OCI-M2 (cell line): Measurements from ENCODE around the gene PTPRN2.

Experiments used
- DNase-seq: peaks from one replicate; lab custom pipeline; 2025; ENCODE audit not compliant: unreplicated experiment; lab: John Stamatoyannopoulos, UW

PTPRN2 gene

DNA sequence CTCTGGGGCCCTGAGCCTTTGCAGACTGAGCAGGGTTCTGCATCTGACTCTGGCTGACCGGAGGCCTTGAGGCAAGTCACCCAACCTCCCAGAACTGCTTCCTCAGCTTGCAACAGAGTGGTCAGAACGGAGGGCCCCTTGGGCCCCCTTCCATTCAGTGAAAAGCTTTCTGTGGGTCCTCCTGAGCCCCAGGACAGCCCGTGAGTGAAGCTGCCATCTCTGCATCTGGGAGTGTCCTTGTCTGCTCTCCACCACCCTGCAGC lies 1026.2 kb downstream of the PTPRN2 start:
- DNase-seq: no peak

DNA sequence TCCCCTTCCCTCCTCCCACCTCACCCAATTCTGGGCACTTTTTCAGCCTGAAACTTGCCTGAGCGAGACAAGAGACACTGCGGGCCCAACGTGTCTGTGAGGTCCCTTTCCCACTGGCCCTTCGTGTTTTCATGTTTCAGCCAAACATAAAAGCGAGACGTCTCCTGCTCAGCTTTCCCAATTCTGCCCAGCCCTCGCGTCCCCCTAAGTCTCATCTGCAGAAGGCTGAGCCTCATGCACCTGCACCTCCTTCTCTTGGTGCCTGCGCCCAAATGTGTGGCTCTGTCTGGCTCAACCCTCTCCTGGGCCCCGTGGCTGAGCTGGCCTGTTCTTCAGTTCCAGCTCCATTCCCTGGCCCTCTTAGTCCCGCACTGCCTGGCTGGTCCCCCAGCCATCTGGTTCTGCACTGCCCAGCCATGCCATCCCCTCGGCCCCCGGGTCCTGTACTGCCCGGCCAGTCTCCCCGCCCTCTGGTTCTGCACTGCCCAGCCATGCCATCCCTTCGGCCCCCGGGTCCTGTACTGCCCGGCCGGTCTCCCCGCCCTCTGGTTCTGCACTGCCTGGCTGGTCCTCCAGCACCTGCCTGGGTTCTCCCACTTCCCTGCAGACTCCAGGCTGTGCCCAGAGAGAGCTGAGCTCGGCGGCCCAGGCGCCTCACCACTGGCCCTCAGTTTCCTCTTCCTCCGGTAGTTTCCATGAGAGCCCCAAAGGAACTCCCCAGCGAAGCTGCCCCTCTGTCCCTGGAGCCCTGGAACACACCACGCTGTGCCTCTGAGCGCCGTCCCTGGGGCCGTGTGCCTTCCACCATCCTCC lies 1026.7 kb downstream of the PTPRN2 start:
- DNase-seq: no peak

DNA sequence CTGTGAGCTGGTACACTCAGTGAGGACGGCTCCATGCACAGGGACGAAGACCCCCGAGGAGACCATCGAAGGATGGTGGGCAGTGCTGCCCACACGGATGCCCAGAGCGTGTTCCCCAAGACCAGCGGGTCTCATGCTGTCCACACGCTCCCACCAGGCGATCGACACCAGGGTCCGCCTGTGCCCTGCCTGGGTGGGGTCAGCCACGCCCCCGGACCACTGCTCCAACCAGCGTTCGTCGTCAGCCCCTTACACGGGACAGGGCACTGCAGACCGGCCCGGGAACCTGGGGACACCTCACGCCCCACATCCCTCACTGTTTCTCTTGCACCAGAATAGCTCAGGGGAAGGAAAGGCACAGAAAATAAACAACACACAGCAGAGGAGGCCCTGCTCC lies 1027.4 kb downstream of the PTPRN2 start:
- no peak for DNase-seq

DNA sequence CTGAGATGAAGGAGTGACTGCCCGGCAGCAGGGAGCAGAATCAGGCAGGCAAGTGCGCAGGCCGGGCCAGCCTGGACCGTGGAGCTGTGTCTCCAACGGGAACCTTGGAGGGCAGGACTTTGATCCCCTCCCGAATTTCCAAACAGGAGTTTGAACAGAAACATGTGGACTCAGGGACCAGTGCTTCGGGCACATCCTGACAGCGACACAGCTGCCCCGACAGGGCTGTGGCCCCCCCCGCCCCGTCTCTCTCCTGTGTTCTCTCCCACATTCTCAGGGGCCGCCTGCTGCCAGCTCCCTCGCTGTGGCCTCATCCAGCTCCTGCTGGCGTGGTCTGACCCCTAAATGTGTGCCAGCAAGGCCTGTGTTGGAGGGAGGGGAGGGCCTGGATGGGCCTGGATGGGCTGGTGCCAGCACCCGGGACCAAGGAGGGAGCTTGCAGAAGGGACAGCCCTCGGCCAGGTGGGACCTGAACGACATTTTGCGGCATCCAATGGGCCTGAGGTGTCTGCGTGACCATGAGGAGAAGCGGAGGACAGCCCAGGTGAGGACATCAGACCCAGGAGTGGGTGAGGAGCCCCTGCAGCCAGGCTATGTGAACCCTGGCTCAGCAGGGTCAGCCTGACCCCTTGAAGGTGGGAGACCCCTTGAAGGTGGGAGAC lies 1027.9 kb downstream of the PTPRN2 start:
- no peak for DNase-seq

DNA sequence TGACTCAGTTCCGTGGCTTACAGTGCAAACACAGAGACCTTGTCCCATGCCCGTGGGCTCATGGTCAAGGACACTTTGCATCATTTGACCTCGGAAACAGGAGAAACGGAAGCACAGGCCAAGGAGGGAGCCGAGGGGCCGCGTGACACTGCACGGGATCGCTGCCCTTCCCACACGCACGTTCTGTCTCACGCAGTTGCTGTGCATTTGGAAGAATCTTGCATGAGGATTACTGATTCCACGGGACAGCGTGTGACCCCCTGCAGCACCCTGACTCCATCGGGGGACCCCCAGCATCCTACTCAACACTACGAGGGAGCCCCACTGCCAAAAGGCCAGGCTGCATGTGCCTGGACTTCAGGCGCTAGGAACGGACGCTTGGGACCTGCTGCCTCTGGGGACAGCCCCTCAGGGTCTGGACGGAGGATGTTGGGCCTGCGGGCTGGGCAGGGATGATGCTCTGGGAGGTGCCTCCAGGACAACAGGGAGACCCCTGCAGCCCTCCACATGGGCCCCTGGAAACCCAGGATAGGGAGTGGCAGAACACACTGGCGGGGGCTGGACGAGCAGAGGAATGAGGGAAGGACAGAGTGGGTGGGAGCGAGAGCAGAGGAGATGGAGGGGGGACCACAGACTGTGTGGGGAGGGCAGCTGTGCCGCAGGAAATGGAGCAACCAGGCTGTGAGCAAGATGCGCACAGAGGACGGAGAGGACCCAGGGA lies 1028.6 kb downstream of the PTPRN2 start:
- DNase-seq: no peak

DNA sequence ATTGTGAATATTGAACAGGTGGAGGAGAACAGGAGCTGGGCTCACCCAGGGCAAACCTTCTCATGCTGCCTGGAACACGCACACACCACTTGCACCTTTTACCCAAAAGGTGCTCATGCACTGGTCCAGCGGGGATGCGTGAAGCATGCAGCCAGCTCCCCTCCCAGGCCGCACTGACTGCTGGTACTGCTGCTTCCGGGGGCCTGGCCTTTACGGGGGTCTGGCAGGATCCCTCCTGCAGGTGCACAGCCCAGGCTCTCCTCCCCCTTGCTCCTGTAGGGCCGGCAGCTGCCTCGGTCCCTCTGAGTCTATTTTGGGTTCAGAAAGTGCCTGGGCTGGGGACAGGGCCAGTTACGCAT lies 1029.1 kb downstream of the PTPRN2 start:
- no peak for DNase-seq

DNA sequence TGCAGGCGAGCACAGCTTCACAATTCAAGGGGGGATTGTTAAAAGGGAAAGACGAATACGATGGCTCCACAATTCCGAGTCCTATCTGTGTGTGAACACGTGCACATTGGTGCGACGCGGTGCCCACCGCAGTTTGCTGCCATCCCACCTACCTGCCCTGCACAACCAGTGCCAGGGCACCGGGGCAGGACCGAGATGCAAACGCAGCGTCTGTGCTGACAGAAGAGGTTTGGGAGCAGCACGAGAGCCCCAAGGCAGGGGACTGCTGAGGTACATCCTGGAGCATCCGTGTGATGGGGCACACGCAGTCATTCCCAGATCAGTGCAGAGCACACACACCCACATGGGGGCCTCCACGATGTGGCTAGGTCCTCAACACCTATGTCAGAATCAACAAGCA lies 1029.6 kb downstream of the PTPRN2 start:
- no peak for DNase-seq

DNA sequence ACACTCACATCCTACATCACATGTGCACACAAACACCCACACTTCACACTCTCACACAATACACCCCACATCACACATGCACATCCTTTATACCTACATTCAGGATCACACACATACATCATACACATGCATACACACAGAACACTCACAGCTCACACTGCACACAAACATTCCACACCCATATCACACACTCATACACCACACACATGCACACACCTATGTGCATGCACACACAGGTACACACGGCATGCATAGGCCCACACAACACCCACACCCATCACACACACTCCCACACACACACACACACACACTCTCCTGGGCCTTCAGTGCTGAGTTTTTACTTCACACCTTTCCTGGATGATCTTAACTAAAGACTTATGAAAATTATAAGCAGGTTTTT lies 1030.4 kb downstream of the PTPRN2 start:
- no peak for DNase-seq

DNA sequence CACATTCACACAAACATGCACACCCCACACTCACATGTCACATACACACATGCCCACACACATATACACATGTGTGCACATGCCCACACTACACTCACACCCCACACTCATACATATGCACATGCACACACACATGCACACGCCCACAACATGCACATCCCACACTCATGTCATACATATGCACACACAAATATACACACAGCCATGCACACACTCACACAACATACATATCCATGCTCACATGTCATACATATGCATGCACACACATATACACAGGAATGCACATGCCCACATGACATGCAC lies 1031.0 kb downstream of the PTPRN2 start:
- DNase-seq: no peak

DNA sequence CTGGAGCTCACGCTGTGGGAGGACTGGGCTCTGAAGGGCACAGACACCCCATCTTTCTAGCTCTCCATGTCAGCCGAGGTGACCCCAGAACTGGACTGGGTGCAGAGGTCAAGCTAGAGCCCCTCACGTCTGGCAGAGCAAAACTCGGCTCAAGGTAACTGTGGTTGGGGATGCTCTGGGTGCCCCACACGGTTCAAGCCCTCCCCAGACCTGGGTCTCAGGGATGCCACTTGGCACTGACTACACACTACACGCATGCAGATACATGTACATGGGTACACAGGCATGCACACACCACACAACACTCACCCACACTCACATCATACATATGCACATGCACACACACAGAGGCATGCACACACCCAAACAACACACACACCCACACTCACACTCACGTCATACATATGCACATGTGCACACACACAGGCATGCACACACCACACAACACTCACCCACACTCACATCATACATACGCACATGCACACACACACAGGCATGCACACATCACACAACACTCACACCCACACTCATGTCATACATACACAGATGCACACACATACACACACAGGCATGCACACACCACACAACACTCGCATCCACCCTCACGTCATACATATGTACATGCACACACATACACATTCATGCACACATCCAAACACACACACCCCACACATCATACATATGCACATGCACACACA lies 1031.5 kb downstream of the PTPRN2 start:
- DNase-seq: no peak

DNA sequence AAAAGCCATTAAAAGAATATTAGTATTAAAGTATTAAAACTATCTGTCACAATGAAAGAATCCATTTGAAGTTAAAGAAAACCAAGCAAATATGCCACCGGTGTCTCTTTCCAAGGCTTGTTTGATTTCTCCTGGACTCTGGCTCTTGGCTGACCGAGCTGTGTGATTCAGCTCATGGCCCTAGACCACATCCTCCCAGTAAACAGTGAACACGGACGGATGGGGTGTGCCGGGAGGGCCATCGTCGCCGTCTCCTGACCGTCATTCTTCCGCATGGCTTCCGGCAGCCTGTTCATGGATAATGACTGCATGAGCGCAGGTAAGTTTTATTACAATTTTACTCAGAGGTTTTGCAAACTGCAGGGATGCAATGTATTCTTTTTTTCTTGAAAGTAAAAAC lies 1032.3 kb downstream of the PTPRN2 start:
- no peak for DNase-seq

DNA sequence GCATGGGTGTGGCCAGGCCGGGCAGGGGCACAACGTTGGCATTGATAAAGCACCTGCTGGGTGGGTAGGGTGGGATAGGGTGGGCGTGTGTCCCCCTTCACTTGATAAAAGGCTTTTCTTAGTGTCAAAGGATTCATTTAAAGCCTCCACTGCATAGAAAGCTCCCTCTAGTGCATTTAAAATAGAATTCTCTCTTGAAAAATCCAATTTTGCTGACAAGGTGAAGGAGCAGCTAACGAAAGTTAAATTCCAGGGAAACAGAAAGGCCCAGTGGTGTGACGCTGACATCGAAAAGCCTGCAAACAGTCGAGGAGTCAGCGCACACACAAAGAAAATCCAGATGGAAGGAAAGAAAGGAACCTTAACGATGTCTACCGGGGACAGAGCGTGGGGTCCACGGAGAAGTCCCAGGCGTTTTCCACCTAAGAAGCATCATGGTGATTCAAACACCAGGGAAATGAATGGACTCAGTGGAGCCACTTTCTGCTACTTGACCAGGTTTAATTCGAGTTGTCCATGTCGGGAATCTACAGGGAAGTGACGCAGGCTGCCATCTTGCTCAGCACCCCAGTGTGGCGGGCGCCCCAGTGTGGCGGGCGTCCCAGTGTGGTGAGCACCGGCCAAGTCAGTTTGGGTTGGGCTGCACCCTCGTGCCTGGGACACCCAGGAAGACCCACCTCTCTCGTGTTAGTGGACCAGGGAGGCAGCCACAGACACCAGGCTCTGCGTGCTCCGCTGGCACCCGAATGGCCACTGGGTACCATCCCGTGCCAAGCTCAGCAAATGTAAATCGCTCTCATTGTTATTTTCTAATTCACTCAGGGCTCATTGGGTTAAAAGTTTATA lies 1033.0 kb downstream of the PTPRN2 start:
- no peak for DNase-seq

DNA sequence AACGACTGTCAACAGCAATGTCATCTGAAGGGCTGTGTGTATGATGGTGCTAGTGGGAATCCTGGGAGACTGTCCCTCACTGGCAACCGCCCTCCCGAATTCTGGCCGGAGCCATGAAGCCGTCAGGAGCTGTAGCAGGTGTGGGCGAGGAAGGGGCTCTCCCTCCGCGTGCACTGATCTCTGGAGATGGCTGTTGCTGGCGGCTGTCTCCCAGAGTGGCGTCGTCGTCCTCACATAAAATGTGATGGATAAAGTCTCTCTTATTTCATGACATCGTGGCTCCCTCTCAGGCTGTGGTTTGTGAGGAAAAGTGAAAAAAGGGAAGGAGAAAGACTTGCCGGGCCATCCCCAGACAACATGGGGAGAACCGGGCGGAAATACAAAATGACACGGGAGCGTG lies 1034.4 kb downstream of the PTPRN2 start:
- DNase-seq: no peak

DNA sequence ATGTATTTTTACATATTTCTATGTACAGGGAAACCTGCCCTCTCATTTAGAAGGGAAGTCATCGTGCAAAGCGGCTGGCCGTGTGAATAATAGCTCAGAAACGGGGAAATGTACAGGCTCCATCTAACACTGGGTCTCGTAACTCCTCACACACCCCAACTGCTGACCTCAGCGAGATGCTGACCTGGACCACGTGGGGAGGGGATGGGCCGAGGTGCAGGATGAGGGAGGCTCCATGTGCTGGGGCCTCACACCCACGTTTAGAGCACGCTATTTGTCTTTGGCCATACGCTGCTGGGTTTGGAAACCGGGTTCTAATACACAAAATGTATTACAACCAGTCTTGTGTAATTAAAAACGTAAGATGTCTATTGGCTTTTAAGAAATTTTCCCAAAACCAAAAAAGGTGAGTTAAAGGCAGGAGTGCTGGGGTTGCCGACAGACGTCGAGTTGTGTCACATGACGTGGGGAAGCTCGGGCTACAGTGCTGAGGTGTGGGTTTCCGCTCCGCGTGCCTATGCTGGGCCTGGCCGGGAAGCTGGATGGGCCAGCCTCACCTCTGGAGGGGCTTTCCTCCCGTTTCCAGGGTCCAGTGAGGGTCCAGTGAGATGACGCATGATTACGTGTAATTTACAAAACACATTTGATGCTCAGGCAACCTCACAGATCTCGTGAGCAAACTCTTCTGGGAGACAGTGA lies 1035.2 kb downstream of the PTPRN2 start:
- DNase-seq: no peak

DNA sequence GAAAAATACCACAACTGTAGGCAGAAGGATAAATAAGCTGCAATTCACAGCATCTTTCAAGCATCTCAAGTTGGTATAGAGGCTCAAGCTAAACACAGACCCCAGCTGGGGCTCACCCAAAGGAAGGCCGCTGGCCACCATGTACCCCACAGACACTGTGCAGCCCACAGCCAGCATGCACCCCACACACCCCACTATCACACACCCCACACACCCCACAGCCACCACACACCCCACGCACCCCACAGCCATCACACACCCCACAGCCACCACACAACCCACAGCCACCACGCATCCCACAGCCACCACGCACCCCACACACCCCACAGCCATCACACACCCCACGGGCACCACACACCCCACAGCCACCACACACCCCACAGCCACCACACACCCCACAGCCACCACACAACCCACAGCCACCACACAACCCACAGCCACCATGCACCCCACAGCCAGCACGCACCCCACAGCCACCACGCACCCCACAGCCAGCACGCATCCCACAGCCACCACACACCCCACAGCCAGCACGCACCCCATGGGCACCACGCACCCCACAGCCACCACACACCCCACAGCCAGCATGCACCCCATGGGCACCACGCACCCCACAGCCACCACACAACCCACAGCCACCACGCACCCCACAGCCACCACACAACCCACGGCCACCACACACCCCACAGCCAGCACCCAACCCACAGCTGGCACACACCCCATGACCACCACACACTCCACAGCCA lies 1036.1 kb downstream of the PTPRN2 start:
- no peak for DNase-seq

DNA sequence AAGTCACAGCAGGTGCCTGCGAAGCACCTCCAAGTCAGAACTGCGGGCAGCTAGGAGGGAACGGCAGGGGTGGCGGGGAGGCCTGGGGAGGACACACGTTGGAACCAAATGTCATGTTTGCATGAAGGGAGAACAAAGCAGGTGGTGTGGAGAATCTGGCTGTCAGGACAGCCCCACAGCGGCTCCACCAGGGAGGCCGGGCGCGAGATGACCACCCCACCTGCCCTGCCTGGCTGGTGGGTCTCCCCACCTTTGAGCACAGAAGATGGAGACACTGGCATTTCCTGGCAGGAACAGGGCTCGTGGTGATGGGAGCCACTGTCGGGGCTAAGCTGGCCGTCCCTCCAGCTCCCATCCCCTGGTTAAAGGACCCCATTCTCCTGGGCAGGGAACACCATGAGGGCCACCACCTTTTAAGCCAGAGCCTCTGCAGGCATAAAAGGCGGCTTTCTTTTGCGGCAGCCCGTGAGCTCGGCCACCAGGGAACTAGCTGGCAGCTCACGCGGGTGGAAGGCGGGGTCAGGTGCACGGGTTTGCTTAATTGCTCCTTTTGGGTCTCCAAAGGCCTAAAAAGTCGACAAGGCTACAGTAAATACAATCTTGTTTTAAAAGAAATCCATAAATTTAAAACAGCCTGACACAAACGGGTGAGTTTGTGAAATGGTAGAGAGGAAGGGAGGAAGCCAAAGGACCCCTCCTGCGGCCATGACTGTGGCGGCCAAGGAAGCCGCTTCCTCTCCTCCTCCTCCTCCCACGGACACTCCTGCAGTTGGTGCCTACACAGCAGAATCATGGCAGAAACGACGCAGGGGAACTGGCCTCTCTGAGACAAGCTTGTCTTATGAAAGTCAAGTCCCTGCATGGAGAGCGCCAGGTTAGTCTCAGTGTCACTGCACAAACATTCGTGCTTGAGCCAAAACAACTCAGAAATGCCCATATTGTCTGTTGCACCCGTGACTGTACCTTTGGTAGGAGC lies 1037.0 kb downstream of the PTPRN2 start:
- no peak for DNase-seq

DNA sequence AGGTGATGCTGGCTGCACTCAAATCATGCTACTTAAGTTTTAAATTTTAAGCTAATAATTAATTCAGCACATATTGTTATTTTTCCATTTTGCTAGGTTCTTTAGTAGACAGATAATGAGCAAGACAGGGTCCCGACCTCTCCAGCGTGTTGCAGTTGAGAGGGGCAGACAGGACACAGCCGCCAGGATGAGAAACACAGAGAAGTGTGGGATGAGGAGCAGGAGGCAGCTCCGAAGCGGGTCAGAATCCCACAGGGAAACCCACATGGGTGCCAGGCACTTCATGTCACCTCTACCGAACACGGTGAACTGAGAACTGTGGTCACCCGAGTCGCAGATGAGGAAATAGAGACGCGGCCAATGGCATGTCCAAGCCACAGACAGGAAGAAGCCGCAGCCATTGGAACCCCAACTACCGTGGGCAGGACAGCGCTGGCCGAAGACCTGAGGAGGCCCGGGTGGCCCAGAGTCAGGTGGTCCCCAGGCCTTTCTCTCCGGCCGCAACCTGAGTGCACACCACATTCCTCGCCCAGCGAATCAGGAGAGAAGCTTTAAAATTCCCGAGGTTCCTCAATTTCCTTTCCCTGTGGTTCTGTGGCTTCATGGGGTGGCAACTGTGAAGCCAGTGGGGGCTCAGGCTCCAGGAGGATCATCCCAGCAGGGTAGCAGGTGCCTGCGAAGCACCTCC lies 1037.9 kb downstream of the PTPRN2 start:
- no peak for DNase-seq

DNA sequence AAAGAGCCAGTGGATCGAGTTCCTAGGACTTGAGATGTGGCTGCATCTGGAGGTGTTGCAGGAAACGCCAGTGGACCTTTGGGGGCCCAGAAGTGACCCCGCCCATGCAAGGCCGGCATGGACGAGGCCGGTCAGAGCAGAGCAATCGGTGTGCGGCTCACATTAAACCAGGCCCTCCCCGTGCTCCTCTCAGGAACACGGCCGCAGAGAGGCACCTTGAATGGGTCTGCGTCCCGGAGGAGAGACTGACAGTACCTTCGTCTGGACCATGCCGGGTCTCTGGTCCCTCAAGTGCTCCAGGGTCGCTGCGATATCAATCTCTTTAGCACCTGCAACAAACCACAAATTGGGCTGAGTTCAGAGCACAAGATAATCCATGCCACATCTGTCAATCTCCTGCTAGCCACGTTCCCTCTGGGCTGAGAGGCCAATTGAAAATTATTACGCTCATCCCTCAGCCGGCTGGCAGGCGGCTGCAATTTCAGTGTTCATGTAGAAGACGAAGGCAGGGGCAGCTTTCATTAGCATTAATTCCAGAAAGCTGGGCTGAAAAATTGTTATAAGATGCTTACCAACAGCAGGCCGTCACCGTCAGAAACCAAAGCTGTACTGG lies 1038.8 kb downstream of the PTPRN2 start:
- no peak for DNase-seq
